ENCODE results near the gene INCA1. TPM values are rescaled to one million over a fixed set of nuclear protein-coding genes. Genes with fewer than 3 reads are reported as not detected.
"Not testable (repeated sequence)": the region's sequence is repeated elsewhere in the genome, so short reads cannot be mapped to it uniquely, and the experiment has no call there.

INCA1 gene
- total and polyA plus RNA-seq, 2 donors: 0.24 to 1.5 TPM

DNA sequence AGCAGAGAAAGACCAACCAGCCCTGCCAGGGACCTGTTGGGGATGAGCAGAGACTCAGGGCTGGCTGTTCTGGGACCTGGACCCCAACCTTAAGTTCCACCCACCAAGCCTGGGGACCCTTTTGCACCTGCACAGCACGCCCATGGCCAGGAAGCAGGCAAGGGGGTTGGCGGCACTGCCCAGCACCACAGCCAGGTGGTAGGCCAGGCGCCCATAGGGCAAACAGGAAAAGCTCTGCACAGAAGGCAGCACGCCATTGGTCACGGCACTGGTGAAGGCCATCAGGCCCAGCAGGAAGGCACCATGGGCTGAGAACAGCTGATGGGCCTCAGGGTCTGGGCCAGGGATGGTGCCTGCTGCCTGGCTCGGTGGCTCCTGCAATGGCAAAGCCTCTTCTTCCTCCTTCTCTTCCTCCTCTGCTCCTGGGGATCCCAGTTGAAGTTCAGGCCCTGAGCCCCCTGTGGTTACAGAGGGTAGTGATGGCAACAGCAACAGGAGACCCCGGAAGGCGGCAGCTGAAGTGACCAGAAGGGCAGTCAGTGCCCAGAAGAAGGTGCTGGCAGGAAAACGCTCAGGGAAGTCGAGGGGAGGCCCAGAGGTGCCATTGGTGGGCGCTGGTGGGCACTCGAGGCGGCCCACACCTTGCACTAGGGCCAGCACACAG, 36.2 kb upstream of the INCA1 start:
- Histone ChIP-seq H3K36me3 (ENCODE audit: control insufficient read depth in 2 of 2, insufficient read depth in 2 of 2, low read length in 1 of 2) (no peaks in the 10 kb centered on the region), H3K4me3 (ENCODE audit: low read length in 2 of 2) (no peak overlapping the region), H3K27ac (ENCODE audit: low read depth in 1 of 2, low read length in 1 of 2) (no peak overlapping the region), H3K27me3 (ENCODE audit: control insufficient read depth in 2 of 2, insufficient read depth in 1 of 2, low read length in 1 of 2) (peaks cover 2 to 28% of the 10 kb centered on the region in 2 donors), H3K4me1 (ENCODE audit: control insufficient read depth in 2 of 2, insufficient read depth in 2 of 2, low read length in 2 of 2) (peaks cover 0 to 16% of the 10 kb centered on the region in 2 donors), H3K9me3 (ENCODE audit: control insufficient read depth in 2 of 2, insufficient read depth in 1 of 2, low read length in 1 of 2) (no peaks in the 10 kb centered on the region)
- DNase-seq (ENCODE audit: low read depth in 6 of 9, low spot score in 9 of 9): no peak
- 95% methylated on average over 13 of the region's 13 CpGs for WGBS

GRCh38 chr17:5032865-5033264, 35.5 kb upstream of the INCA1 start:
- Histone ChIP-seq H3K4me1 (ENCODE audit: control insufficient read depth in 2 of 2, insufficient read depth in 2 of 2, low read length in 2 of 2) (peaks cover 0 to 16% of the 10 kb centered on the region in 2 donors), H3K27me3 (ENCODE audit: control insufficient read depth in 2 of 2, insufficient read depth in 1 of 2, low read length in 1 of 2) (peaks cover 2 to 28% of the 10 kb centered on the region in 2 donors), H3K9me3 (ENCODE audit: control insufficient read depth in 2 of 2, insufficient read depth in 1 of 2, low read length in 1 of 2) (no peaks in the 10 kb centered on the region), H3K27ac (ENCODE audit: low read depth in 1 of 2, low read length in 1 of 2) (no peak overlapping the region), H3K4me3 (ENCODE audit: low read length in 2 of 2) (no peak overlapping the region), H3K36me3 (ENCODE audit: control insufficient read depth in 2 of 2, insufficient read depth in 2 of 2, low read length in 1 of 2) (no peaks in the 10 kb centered on the region)
- 93% methylated on average over 6 of the region's 6 CpGs for WGBS
- DNase-seq (ENCODE audit: low read depth in 6 of 9, low spot score in 9 of 9): no peak

DNA sequence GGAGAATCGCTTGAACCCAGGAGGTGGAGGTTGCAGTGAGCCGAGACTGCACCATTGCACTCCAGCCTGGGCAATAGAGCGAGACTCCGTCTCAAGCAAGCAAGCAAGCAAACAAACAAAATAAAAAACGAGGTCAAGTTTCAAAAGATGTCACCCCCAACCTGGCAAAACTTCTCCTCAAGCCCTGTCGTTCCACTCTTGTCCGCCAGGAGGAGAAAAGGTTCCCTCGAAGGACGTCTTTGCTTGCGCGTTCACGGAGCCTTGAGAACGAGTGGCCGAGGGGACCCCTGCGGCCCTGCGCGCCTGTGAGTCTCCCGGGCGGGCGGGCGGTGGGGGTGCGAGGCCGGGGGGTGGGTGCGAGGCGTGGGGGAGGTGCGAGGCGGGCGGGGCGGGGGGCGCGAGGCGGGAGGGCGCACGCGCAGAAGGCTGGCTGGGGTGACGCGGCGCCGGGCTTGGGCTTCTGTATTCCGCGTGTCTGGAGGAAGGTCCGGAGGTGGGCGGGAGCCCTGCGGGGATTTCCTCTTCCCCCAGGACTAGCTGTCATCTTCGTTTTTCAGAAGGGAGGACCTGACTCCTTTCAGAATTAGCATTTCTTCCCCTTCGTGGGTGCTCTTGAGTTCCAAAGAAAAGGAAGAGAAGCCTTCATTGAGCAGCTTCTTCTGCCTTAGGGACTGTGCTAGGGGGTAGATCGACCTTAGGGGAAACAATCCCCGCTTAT, 34.2 kb upstream of the INCA1 start:
- WGBS: 4% methylated on average over 48 of the region's 48 CpGs
- Histone ChIP-seq H3K27ac (ENCODE audit: low read depth in 1 of 2, low read length in 1 of 2) (peak overlapping the region; percentile 60 to 69), H3K27me3 (ENCODE audit: control insufficient read depth in 2 of 2, insufficient read depth in 1 of 2, low read length in 1 of 2) (peaks cover 2 to 28% of the 10 kb centered on the region in 2 donors), H3K36me3 (ENCODE audit: control insufficient read depth in 2 of 2, insufficient read depth in 2 of 2, low read length in 1 of 2) (no peaks in the 10 kb centered on the region), H3K4me3 (ENCODE audit: low read length in 2 of 2) (peak overlapping the region; percentile 37 to 61), H3K9me3 (ENCODE audit: control insufficient read depth in 2 of 2, insufficient read depth in 1 of 2, low read length in 1 of 2) (no peaks in the 10 kb centered on the region), H3K4me1 (ENCODE audit: control insufficient read depth in 2 of 2, insufficient read depth in 2 of 2, low read length in 2 of 2) (peaks cover 0 to 16% of the 10 kb centered on the region in 2 donors)
- peak; percentile 46 to 93 (median 77) for DNase-seq (ENCODE audit: low read depth in 6 of 9, low spot score in 9 of 9)

DNA sequence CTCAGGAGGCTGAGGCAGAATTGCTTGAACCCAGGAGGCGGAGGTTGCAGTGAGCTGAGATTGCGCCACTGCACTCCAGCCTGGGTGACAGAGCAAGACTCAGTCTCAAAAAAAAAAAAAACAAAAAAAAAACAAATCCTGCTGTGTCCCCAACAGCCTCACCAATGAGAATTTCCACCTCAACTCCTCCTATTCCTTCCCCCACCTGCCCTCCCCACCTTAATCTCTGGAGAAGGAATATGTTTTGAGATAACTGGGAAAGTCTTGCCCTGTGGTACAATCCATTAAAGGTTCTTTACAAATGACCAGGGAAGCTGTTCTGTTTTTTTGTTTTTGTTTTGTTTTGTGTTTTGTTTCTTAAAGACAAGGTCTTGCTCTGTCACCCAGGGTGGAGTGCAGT, 32.8 kb upstream of the INCA1 start:
- H3K4me3 ChIP-seq (ENCODE audit: low read length in 2 of 2); H3K27ac ChIP-seq (ENCODE audit: low read depth in 1 of 2, low read length in 1 of 2); DNase-seq (ENCODE audit: low read depth in 6 of 9, low spot score in 9 of 9); H3K36me3 ChIP-seq (ENCODE audit: control insufficient read depth in 2 of 2, insufficient read depth in 2 of 2, low read length in 1 of 2); H3K9me3 ChIP-seq (ENCODE audit: control insufficient read depth in 2 of 2, insufficient read depth in 1 of 2, low read length in 1 of 2): not testable (repeated sequence)
- H3K27me3 ChIP-seq (ENCODE audit: control insufficient read depth in 2 of 2, insufficient read depth in 1 of 2, low read length in 1 of 2): peaks cover 0 to 18% of the 10 kb centered on the region in 2 donors
- H3K4me1 ChIP-seq (ENCODE audit: control insufficient read depth in 2 of 2, insufficient read depth in 2 of 2, low read length in 2 of 2): peaks cover 0 to 14% of the 10 kb centered on the region in 2 donors
- WGBS: 98% methylated on average over 2 of the region's 2 CpGs

GRCh38 chr17:5027916-5028315, 30.6 kb upstream of the INCA1 start:
- H3K4me1 ChIP-seq (ENCODE audit: control insufficient read depth in 2 of 2, insufficient read depth in 2 of 2, low read length in 2 of 2): peaks cover 0 to 13% of the 10 kb centered on the region in 2 donors
- H3K9me3 ChIP-seq (ENCODE audit: control insufficient read depth in 2 of 2, insufficient read depth in 1 of 2, low read length in 1 of 2): no peaks in the 10 kb centered on the region
- H3K27me3 ChIP-seq (ENCODE audit: control insufficient read depth in 2 of 2, insufficient read depth in 1 of 2, low read length in 1 of 2): peaks cover 0 to 2% of the 10 kb centered on the region in 2 donors
- 91% methylated on average over 5 of the region's 5 CpGs for WGBS
- H3K27ac ChIP-seq (ENCODE audit: low read depth in 1 of 2, low read length in 1 of 2): no peak overlapping the region
- H3K36me3 ChIP-seq (ENCODE audit: control insufficient read depth in 2 of 2, insufficient read depth in 2 of 2, low read length in 1 of 2): peaks cover 6 to 11% of the 10 kb centered on the region in 2 donors
- H3K4me3 ChIP-seq (ENCODE audit: low read length in 2 of 2): no peak overlapping the region
- DNase-seq (ENCODE audit: low read depth in 6 of 9, low spot score in 9 of 9): no peak

DNA sequence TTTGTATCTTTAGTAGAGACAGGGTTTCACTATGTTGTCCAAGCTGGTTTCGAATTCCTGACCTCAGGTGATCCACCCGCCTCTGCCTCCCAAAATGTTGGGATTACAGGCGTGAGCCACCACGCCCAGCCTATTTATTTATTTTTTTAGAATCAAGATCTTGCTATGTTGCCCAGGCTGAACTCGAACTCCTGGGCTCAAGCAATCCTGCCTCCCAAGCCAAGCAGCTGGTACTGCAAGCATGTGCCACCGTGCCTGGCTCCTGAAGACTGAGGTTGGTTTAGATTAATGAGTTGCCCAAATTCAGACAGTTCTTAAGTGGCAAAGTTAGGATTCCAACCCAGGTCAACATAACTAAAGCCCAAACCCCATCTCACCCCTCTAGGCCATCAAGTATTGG, 30.0 kb upstream of the INCA1 start:
- WGBS: 85% methylated on average over 6 of the region's 6 CpGs

DNA sequence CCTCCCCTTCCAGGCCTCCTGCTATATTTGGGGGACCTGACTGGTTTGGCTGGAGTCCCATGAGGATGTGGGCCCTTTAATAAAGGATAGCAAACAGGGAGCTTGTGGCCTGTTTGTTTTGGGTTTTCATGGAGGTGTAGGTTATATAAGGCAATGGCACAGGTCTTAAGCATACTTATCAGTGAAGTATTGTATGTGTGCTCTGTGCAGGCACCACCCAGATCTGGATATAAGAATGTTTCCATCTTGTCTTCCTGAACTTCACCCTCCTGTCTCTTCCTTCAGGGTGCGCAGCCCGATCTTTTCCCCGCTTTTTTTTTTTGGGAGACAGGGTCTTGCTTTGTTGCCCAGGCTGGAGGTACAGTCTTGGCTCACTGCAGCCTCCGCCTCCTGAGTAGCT, 27.3 kb upstream of the INCA1 start:
- peaks cover 23 to 32% of the 10 kb centered on the region in 2 donors for H3K36me3 ChIP-seq (ENCODE audit: control insufficient read depth in 2 of 2, insufficient read depth in 2 of 2, low read length in 1 of 2)
- H3K4me3 ChIP-seq (ENCODE audit: low read length in 2 of 2): no peak overlapping the region
- H3K27me3 ChIP-seq (ENCODE audit: control insufficient read depth in 2 of 2, insufficient read depth in 1 of 2, low read length in 1 of 2): no peaks in the 10 kb centered on the region
- no peaks in the 10 kb centered on the region for H3K9me3 ChIP-seq (ENCODE audit: control insufficient read depth in 2 of 2, insufficient read depth in 1 of 2, low read length in 1 of 2)
- WGBS: over 99% methylated on average over 4 of the region's 4 CpGs
- DNase-seq (ENCODE audit: low read depth in 6 of 9, low spot score in 9 of 9): no peak
- H3K4me1 ChIP-seq (ENCODE audit: control insufficient read depth in 2 of 2, insufficient read depth in 2 of 2, low read length in 2 of 2): peaks cover 0 to under 1% of the 10 kb centered on the region in 2 donors
- no peak overlapping the region for H3K27ac ChIP-seq (ENCODE audit: low read depth in 1 of 2, low read length in 1 of 2)

More for the DNA sequence above, 30.0 kb upstream of the INCA1 start:
- no peaks in the 10 kb centered on the region for H3K27me3 ChIP-seq (ENCODE audit: control insufficient read depth in 2 of 2, insufficient read depth in 1 of 2, low read length in 1 of 2)
- no peak overlapping the region for H3K27ac ChIP-seq (ENCODE audit: low read depth in 1 of 2, low read length in 1 of 2)
- no peaks in the 10 kb centered on the region for H3K9me3 ChIP-seq (ENCODE audit: control insufficient read depth in 2 of 2, insufficient read depth in 1 of 2, low read length in 1 of 2)
- no peak for DNase-seq (ENCODE audit: low read depth in 6 of 9, low spot score in 9 of 9)
- no peak overlapping the region for H3K4me3 ChIP-seq (ENCODE audit: low read length in 2 of 2)
- peaks cover 0 to 13% of the 10 kb centered on the region in 2 donors for H3K4me1 ChIP-seq (ENCODE audit: control insufficient read depth in 2 of 2, insufficient read depth in 2 of 2, low read length in 2 of 2)
- H3K36me3 ChIP-seq (ENCODE audit: control insufficient read depth in 2 of 2, insufficient read depth in 2 of 2, low read length in 1 of 2): peaks cover 10 to 15% of the 10 kb centered on the region in 2 donors

GRCh38 chr17:5023588-5024147, 26.3 kb upstream of the INCA1 start:
- DNase-seq (ENCODE audit: low read depth in 6 of 9, low spot score in 9 of 9): no peak

GRCh38 chr17:5022171-5022711, 24.9 kb upstream of the INCA1 start:
- no peaks in the 10 kb centered on the region for H3K27me3 ChIP-seq (ENCODE audit: control insufficient read depth in 2 of 2, insufficient read depth in 1 of 2, low read length in 1 of 2)
- no peak for DNase-seq (ENCODE audit: low read depth in 6 of 9, low spot score in 9 of 9)
- H3K27ac ChIP-seq (ENCODE audit: low read depth in 1 of 2, low read length in 1 of 2): no peak overlapping the region
- H3K9me3 ChIP-seq (ENCODE audit: control insufficient read depth in 2 of 2, insufficient read depth in 1 of 2, low read length in 1 of 2): no peaks in the 10 kb centered on the region
- peaks cover 23 to 36% of the 10 kb centered on the region in 2 donors for H3K36me3 ChIP-seq (ENCODE audit: control insufficient read depth in 2 of 2, insufficient read depth in 2 of 2, low read length in 1 of 2)
- no peak overlapping the region for H3K4me3 ChIP-seq (ENCODE audit: low read length in 2 of 2)
- peaks cover 0 to 3% of the 10 kb centered on the region in 2 donors for H3K4me1 ChIP-seq (ENCODE audit: control insufficient read depth in 2 of 2, insufficient read depth in 2 of 2, low read length in 2 of 2)
- WGBS: 97% methylated on average over 30 of the region's 30 CpGs

More at GRCh38 chr17:5023588-5024147, 26.3 kb upstream of the INCA1 start:
- H3K27ac ChIP-seq (ENCODE audit: low read depth in 1 of 2, low read length in 1 of 2): no peak overlapping the region
- no peaks in the 10 kb centered on the region for H3K27me3 ChIP-seq (ENCODE audit: control insufficient read depth in 2 of 2, insufficient read depth in 1 of 2, low read length in 1 of 2)
- H3K36me3 ChIP-seq (ENCODE audit: control insufficient read depth in 2 of 2, insufficient read depth in 2 of 2, low read length in 1 of 2): peaks cover 23 to 36% of the 10 kb centered on the region in 2 donors
- H3K9me3 ChIP-seq (ENCODE audit: control insufficient read depth in 2 of 2, insufficient read depth in 1 of 2, low read length in 1 of 2): no peaks in the 10 kb centered on the region
- peaks cover 0 to 3% of the 10 kb centered on the region in 2 donors for H3K4me1 ChIP-seq (ENCODE audit: control insufficient read depth in 2 of 2, insufficient read depth in 2 of 2, low read length in 2 of 2)
- WGBS: 91% methylated on average over 29 of the region's 29 CpGs
- H3K4me3 ChIP-seq (ENCODE audit: low read length in 2 of 2): no peak overlapping the region
